CD4-positive, alpha-beta memory T cell (primary cell): ENCODE data around the gene EPHA1. TPM values are rescaled to one million over a fixed set of nuclear protein-coding genes. Genes with fewer than 3 reads are reported as not detected.
"Not testable (repeated sequence)": the region's sequence is repeated elsewhere in the genome, so short reads cannot be mapped to it uniquely, and the experiment has no call there.

Experiments used
- CTCF ChIA-PET: fragments of 350-600 bp; sonication (Branson Sonifier 250); formaldehyde crosslinking; loops from one replicate; lab custom pipeline; 2021; ENCODE audit warnings: inconsistent platforms; ENCODE audit not compliant: partially characterized antibody; lab: Charles Lee
- POLR2A ChIA-PET: fragments of 350-600 bp; sonication (Branson Sonifier 250); formaldehyde crosslinking; loops from one replicate; lab custom pipeline; 2021; ENCODE audit not compliant: partially characterized antibody; lab: Charles Lee
- DNase-seq, 5 donors: peaks; one replicate each; pipeline versions ENCODE4 v3.0.0 to v3.0.0-alpha.2; 2020 to 2022; ENCODE audit warnings: mixed read lengths in 1 of 5
- H3K27ac ChIP-seq: one replicate; pipeline ENCODE4 v1.7.0; 2013; ENCODE audit warnings: low read depth, low read length
- H3K27me3 ChIP-seq: 2 replicates; pipeline ENCODE4 v1.7.0; 2013; ENCODE audit warnings: mild to moderate bottlenecking, low read length, moderate library complexity; ENCODE audit not compliant: insufficient read depth
- H3K36me3 ChIP-seq: 2 replicates; pipeline ENCODE4 v1.7.0; 2013; ENCODE audit warnings: mild to moderate bottlenecking, low read length, moderate library complexity; ENCODE audit not compliant: insufficient read depth
- H3K4me1 ChIP-seq: 2 replicates; pipeline ENCODE4 v1.7.0; 2013; ENCODE audit warnings: mild to moderate bottlenecking, low read length, moderate library complexity; ENCODE audit not compliant: insufficient read depth
- H3K4me3 ChIP-seq, 2 donors: one replicate each; pipeline ENCODE4 v1.7.0; 2013; ENCODE audit warnings: low read length in 2 of 2, mild to moderate bottlenecking in 1 of 2
- H3K9me3 ChIP-seq, 2 donors: one replicate each; pipeline ENCODE4 v1.7.0; 2013; ENCODE audit warnings: low read length in 2 of 2, control low read depth in 1 of 2; ENCODE audit not compliant: control insufficient read depth in 1 of 2
- H3K27ac Mint-ChIP-seq, 7 donors: one replicate each; pipeline ENCODE4 v1.8.0; 2020 to 2021; ENCODE audit warnings: mixed read lengths in 7 of 7, mild to moderate bottlenecking in 6 of 7, inconsistent platforms in 3 of 7, moderate library complexity in 3 of 7
- H3K27me3 Mint-ChIP-seq, 2 donors: one replicate each; pipeline ENCODE4 v1.8.0; 2020 to 2021; ENCODE audit warnings: mixed read lengths in 2 of 2
- H3K36me3 Mint-ChIP-seq, 2 donors: one replicate each; pipeline ENCODE4 v1.8.0; 2020 to 2021; ENCODE audit warnings: mixed read lengths in 2 of 2, inconsistent platforms in 1 of 2, mild to moderate bottlenecking in 1 of 2
- H3K4me1 Mint-ChIP-seq, 4 donors: one replicate each; pipeline ENCODE4 v1.8.0; 2020 to 2021; ENCODE audit warnings: mixed read lengths in 4 of 4, mild to moderate bottlenecking in 1 of 4
- H3K4me3 Mint-ChIP-seq, 8 donors: one replicate each; pipeline ENCODE4 v1.8.0; 2020 to 2021; ENCODE audit warnings: mixed read lengths in 8 of 8, mild to moderate bottlenecking in 7 of 8, moderate library complexity in 6 of 8, inconsistent platforms in 3 of 8
- H3K9me3 Mint-ChIP-seq, 8 donors: one replicate each; pipeline ENCODE4 v1.8.0; 2020 to 2021; ENCODE audit warnings: mixed read lengths in 8 of 8, mild to moderate bottlenecking in 5 of 8, inconsistent platforms in 3 of 8, moderate library complexity in 1 of 8
- intact Hi-C: fragments of 100-400 bp; cut with micrococcal nuclease; formaldehyde crosslinking; loops from one replicate; pipeline ENCODE4 v1.15.1; 2023
- polyA plus RNA-seq, 2 donors: library from polyadenylated mRNA; unstranded; fragments of 300-500 nt; fragmentation: Illumina TruSeq; gene quantifications; one replicate each; pipeline ENCODE4 v1.2.3, GENCODE V29; 2021
- total RNA-seq, 2 experiments: library from RNA; stranded (reverse); gene quantifications; one replicate each; pipeline ENCODE4 v1.2.3, GENCODE V29; 2021

The EPHA1 gene
- total and polyA plus RNA-seq, 4 experiments from 2014 or later, result 4.2 to 34.4 (median 22.5) TPM

DNA sequence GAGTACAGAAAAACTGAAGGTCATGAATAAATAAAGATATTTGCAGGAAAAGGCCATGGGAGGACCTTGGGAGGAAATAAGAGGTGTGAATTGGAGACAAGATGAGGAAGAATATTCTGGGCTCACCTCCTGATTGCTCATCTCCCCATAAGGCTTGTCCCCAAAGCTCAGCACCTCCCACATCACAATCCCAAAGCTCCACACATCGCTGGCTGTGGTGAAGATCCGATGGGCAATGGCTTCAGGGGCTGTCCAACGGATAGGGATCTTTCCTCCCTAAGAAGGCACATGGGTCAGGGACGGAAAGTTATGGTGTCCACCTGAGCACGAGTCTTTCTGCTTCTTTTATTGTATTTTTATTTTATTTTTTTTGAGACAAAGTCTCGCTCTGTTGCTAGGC lies 14.6 kb downstream of the EPHA1 start:
- Mint-ChIP-seq H3K36me3 (peaks cover 33 to 70% of the 10 kb centered on the region in 2 donors), H3K27ac (peak overlapping the region in 4 of 7 donors; percentile 6 to 55 (median 48)), H3K4me1 (peaks cover 7 to 20% (median 14%) of the 10 kb centered on the region in 4 donors), H3K4me3 (no peak overlapping the region), H3K9me3 (no peaks in the 10 kb centered on the region), H3K27me3 (no peaks in the 10 kb centered on the region)
- no peak overlapping the region for H3K27ac ChIP-seq
- ChIA-PET POLR2A (interaction anchor here (0.8 to 6.7 kb wide), 4 partner anchors 10 to 22 kb away, joined by 3 to 42 read pairs (median 19); partner anchors contain the start of genes EPHA1 and ZYX), CTCF (interaction anchor here (0.8 to 2.4 kb wide), 5 partner anchors 8 to 21 kb away, joined by 3 to 11 read pairs (median 5); no protein-coding TSS in a partner anchor)
- intact Hi-C loops, result no loop called here
- no peaks in the 10 kb centered on the region for H3K27me3 ChIP-seq
- H3K36me3 ChIP-seq, result peaks cover 55% of the 10 kb centered on the region
- no peak for DNase-seq
- no peaks in the 10 kb centered on the region for H3K4me1 ChIP-seq
- no peak overlapping the region for H3K4me3 ChIP-seq
- H3K9me3 ChIP-seq, result no peaks in the 10 kb centered on the region

DNA sequence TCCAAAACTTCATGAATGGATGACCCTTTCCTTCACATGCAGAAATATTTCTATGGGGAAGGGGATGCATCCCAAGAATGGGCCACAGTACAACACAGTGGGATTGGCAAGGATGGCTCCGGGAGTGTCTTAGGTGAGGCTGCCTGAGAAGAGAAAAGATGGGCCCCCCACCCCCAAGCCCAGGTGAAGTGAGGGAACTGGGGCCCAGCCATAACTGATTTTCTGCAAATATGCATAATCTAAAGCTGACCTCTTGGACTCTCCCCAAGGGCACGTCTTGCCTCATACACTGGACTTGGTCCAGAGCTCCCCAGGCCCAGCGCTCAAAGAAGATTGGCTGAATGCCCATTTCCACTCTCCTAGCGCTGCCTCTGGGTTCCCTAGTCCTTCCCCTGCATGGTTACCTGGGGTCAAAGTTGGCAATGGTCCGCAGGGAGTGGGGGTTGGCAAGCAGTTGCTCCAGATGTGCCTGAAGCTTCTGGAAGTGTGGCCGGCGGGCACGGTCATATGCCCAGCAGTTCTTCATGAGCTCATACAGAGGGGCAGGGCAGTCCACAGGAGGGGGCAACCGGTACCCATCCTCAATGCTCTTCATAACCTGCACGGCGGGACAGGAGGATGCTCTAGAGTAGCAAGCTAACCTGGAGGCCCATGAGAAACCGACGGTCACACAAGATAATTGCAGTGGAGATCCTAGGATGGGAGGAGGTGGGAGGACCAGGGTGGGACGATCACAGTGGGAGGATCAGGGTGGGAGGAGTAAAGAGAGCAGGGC lies 15.2 kb downstream of the EPHA1 start:
- H3K9me3 ChIP-seq, result no peaks in the 10 kb centered on the region
- H3K9me3 Mint-ChIP-seq, result no peaks in the 10 kb centered on the region
- no peaks in the 10 kb centered on the region for H3K27me3 ChIP-seq
- peaks cover 61% of the 10 kb centered on the region for H3K36me3 ChIP-seq
- no peaks in the 10 kb centered on the region for H3K4me1 ChIP-seq
- CTCF ChIA-PET, result interaction anchor here (0.8 to 2.4 kb wide), 6 partner anchors 8 to 23 kb away, joined by 3 to 11 read pairs (median 4); no protein-coding TSS in a partner anchor
- H3K27me3 Mint-ChIP-seq, result no peaks in the 10 kb centered on the region
- H3K4me3 Mint-ChIP-seq, result no peak overlapping the region
- H3K27ac ChIP-seq, result no peak overlapping the region
- intact Hi-C loops, result no loop called here
- DNase-seq, result no peak
- POLR2A ChIA-PET, result interaction anchor here (0.8 to 6.7 kb wide), 5 partner anchors 9 to 84 kb away, joined by 3 to 42 read pairs (median 17); partner anchors contain the start of genes EPHA1 and ZYX
- H3K4me3 ChIP-seq, result no peak overlapping the region
- peaks cover 7 to 21% (median 13%) of the 10 kb centered on the region in 4 donors for H3K4me1 Mint-ChIP-seq
- H3K36me3 Mint-ChIP-seq, result peaks cover 31 to 69% of the 10 kb centered on the region in 2 donors
- H3K27ac Mint-ChIP-seq, result peak overlapping the region in 6 of 7 donors; percentile 3 to 48 (median 22)

DNA sequence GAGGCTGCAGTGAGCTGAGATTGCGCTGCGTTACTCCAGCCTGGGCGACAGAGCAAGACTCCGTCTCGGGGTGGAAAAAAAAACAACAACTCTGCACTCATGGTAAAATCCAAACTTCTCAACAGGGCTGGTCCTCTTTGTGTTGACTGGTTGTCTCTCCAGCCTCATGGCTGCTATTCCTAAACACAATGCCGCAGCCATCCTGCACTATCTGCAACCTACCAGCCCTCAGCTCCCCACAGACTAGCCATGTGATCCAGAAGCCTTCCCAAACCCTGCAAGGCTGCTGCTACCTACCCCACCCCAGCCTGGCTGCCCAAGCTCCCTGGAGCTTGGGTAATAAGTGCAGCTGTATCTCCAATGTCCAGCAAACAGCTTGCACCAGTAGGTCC lies 15.8 kb downstream of the EPHA1 start:
- H3K4me3 ChIP-seq, result no peak overlapping the region
- no peaks in the 10 kb centered on the region for H3K9me3 Mint-ChIP-seq
- H3K9me3 ChIP-seq, result no peaks in the 10 kb centered on the region
- intact Hi-C loops, result no loop called here
- no peak for DNase-seq
- CTCF ChIA-PET, result interaction anchor here (1.0 to 2.4 kb wide), 4 partner anchors 10 to 93 kb away, joined by 3 to 11 read pairs (median 6); no protein-coding TSS in a partner anchor
- POLR2A ChIA-PET, result interaction anchor here (1.0 to 6.7 kb wide), 4 partner anchors 8 to 83 kb away, joined by 3 to 42 read pairs (median 19); partner anchors contain the start of genes EPHA1 and ZYX
- no peak overlapping the region for H3K27ac ChIP-seq
- H3K36me3 Mint-ChIP-seq, result peaks cover 31 to 67% of the 10 kb centered on the region in 2 donors
- H3K27ac Mint-ChIP-seq, result peak overlapping the region in 3 of 7 donors; percentile 3 to 24 (median 8)
- no peaks in the 10 kb centered on the region for H3K27me3 Mint-ChIP-seq
- peaks cover 7 to 21% (median 13%) of the 10 kb centered on the region in 4 donors for H3K4me1 Mint-ChIP-seq
- no peaks in the 10 kb centered on the region for H3K4me1 ChIP-seq
- H3K27me3 ChIP-seq, result no peaks in the 10 kb centered on the region
- H3K36me3 ChIP-seq, result peaks cover 61% of the 10 kb centered on the region
- no peak overlapping the region for H3K4me3 Mint-ChIP-seq

DNA sequence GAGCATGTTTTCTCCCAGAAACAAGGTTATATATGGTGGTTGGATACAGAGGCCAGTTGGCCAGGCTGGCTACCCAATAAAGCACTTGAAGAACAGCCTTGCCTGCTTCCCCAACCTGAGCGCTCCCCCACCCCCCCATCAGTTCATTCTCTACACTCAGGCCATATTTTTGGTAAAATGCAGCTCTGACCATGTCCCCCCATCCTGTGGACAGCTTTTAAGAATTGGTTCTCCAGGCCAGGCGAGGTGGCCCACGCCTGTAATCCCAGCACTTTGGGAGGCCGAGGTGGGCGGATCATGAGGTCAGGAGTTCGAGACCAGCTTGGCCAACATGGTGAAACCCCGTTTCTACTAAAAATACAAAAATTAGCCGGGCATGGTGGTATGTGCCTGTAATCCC lies 16.2 kb downstream of the EPHA1 start:
- intact Hi-C loops, H3K9me3 Mint-ChIP-seq, DNase-seq, H3K4me1 ChIP-seq, H3K27ac Mint-ChIP-seq, H3K4me3 Mint-ChIP-seq, H3K9me3 ChIP-seq, H3K27ac ChIP-seq, H3K4me3 ChIP-seq, H3K27me3 ChIP-seq, H3K27me3 Mint-ChIP-seq: not testable (repeated sequence)
- Mint-ChIP-seq H3K4me1 (peaks cover 7 to 21% (median 12%) of the 10 kb centered on the region in 4 donors), H3K36me3 (peaks cover 26 to 66% of the 10 kb centered on the region in 2 donors)
- peaks cover 60% of the 10 kb centered on the region for H3K36me3 ChIP-seq
- ChIA-PET CTCF (interaction anchor here (1.0 to 2.4 kb wide), 4 partner anchors 10 to 93 kb away, joined by 3 to 11 read pairs (median 6); no protein-coding TSS in a partner anchor), POLR2A (interaction anchor here (1.0 to 6.7 kb wide), 4 partner anchors 8 to 83 kb away, joined by 3 to 42 read pairs (median 19); partner anchors contain the start of genes EPHA1 and ZYX)

DNA sequence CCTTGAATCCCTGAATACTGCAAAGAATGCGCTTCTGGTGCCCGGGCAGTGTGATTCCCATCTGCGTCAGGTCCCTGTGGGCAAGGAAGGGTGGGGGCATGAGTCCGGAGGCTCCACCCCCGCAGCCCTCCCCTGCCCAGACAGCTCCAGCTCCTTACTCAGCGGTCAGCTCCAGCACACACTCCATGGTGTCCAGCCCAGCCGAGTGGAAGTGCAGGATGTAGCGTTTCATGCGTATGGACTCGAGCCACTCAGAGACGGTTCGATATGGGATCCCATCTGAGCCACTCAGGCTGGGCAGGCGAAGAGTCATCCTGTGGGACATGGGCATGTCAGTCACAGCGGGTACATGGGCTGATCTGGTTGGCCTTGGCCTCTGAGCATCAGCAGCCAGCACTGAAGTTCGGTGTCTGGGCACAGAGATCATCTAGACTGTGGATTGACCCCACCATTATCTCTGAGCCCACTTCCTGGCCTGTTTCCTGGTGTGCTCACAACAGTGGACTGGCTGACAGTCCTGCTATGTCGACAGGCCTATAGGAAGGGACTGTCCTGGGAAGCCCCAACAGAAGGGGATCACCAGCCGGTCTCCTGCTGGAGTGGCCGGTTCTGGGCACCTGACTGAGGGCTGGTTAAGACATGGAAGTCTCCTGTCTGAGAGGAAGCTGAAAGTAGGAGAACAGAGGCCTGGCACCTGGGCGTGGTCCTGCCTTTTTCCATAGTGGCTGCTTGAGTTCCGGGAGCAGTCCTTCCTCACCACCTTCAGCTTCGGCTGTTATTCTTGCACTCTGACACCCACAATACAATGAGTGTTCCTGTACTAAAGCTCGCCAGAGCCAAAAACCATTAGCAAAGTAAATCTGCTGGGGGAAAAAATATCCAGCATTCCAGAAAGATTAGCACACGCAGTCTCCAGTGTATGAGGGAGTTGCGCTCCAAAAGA lies 16.9 kb downstream of the EPHA1 start:
- Mint-ChIP-seq H3K36me3 (peaks cover 24 to 62% of the 10 kb centered on the region in 2 donors), H3K9me3 (no peaks in the 10 kb centered on the region), H3K27ac (no peak overlapping the region), H3K4me1 (peaks cover 7 to 21% (median 12%) of the 10 kb centered on the region in 4 donors), H3K27me3 (no peaks in the 10 kb centered on the region), H3K4me3 (no peak overlapping the region)
- Histone ChIP-seq H3K27ac (no peak overlapping the region), H3K4me3 (no peak overlapping the region), H3K36me3 (peaks cover 64% of the 10 kb centered on the region), H3K9me3 (no peaks in the 10 kb centered on the region), H3K4me1 (peaks cover 7% of the 10 kb centered on the region), H3K27me3 (no peaks in the 10 kb centered on the region)
- intact Hi-C loops, result no loop called here
- CTCF ChIA-PET, result interaction anchor here (0.9 to 2.4 kb wide), 5 partner anchors 12 to 92 kb away, joined by 3 to 11 read pairs (median 6); no protein-coding TSS in a partner anchor
- POLR2A ChIA-PET, result interaction anchor here (1.8 to 6.7 kb wide), 4 partner anchors 7 to 15 kb away, joined by 8 to 42 read pairs (median 19); partner anchors contain the start of genes EPHA1 and ZYX
- no peak for DNase-seq

DNA sequence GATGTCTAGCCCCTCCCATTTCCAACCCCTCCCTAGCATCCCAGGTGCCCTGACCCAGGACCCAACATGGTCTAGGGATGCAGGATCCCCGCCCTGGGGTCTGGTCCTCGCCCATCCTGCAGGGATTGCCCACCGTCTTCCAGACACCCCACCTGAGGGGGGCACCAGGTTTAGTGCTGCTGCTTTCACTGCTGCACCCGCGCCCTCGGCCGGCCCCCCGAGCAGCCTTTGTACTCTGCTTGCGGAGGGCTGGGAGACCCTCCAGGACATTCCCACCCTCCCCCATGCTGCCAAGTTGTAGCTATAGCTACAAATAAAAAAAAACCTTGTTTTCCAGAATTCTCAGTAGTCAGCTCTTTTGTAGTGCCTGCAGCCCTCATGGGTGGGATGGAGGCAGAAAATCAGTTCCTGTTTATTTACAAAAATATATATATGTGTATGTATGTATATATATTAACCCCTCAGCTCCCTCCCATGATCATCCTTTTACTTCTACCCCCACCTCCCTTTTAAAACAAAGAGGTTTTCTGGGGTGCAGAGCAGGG lies 17.8 kb downstream of the EPHA1 start:
- no peak overlapping the region for H3K27ac ChIP-seq
- peaks cover 16% of the 10 kb centered on the region for H3K4me1 ChIP-seq
- Mint-ChIP-seq H3K9me3 (no peaks in the 10 kb centered on the region), H3K36me3 (peaks cover 24 to 57% of the 10 kb centered on the region in 2 donors), H3K27me3 (no peaks in the 10 kb centered on the region), H3K4me1 (peaks cover 7 to 21% (median 12%) of the 10 kb centered on the region in 4 donors), H3K27ac (no peak overlapping the region), H3K4me3 (no peak overlapping the region)
- no peak for DNase-seq
- POLR2A ChIA-PET, result interaction anchor here (0.6 to 6.7 kb wide), 4 partner anchors 10 to 148 kb away, joined by 3 to 42 read pairs (median 6); partner anchors contain the start of gene ZYX
- H3K36me3 ChIP-seq, result peaks cover 65% of the 10 kb centered on the region
- intact Hi-C loops, result no loop called here
- CTCF ChIA-PET, result interaction anchor here (0.8 to 4.1 kb wide), 7 partner anchors 11 to 132 kb away, joined by 3 to 18 read pairs (median 6); no protein-coding TSS in a partner anchor
- no peaks in the 10 kb centered on the region for H3K9me3 ChIP-seq
- H3K4me3 ChIP-seq, result no peak overlapping the region
- H3K27me3 ChIP-seq, result no peaks in the 10 kb centered on the region
